ENCODE data around the gene DICER1. TPM values are rescaled to one million over a fixed set of nuclear protein-coding genes. Genes with fewer than 3 reads are reported as not detected.

The DICER1 gene
- total and polyA plus RNA-seq, 9 of the 15 experiments (the other 6 are each of a cell fraction or from before 2014, with no cell fraction given), result 2.5 to 23.2 (median 12.4) TPM

DNA sequence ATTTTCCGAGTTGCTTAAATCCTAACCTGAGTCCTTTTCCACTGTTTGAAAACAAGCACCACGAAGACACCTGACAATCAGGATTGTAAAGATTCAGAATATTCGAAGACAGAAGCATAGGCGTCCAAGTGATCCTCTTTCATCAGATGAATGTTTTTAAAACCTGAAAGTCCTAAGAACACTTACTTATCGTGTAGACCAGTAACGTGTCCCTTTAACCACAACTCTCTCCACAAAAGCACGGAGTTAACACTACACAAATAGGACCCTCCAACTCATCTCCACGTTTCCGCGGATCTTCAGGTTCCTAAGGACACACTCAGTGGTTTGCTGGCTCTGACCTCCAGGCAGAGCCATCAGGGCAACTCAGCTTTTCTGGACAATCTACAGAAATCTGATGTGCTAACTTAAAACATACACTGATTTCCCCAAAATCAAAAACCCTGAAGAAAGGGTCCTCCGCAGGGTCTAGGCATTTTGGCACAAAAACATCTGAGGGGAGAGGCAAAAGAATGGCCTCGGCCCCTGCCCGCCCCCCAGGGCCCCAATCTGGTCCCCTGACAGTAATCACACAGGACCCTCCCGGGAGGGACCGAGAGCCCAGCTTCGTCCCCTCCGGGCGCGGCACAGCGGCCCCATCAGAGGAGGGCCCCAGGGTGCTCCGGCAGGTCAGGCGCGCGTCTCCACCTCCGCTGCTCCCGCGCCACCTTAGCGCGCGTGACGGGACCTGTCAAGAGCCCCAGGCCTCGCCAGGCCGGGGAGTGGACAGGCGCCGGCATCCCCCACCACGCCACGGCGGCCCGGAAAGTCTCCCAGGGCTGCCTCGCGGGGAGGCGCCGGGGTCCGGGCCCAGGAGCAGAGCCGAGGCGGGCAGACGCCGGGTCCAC is 925 bp downstream of the DICER1 start:
- H3K4me3 ChIP-seq, result peak overlapping the region; percentile 53
- H3K9ac ChIP-seq (ENCODE audit: insufficient read depth in 1 of 2, low read depth in 2 of 2, low read length in 2 of 2), result peak overlapping the region; percentile 84 to 85
- BruUV-seq (replicated peaks), result no TSS peak
- ChIA-PET POLR2A (interaction anchor here (0.6 to 1.9 kb wide), 4 partner anchors 13 to 322 kb away, joined by 4 read pairs; no protein-coding TSS in a partner anchor), CTCF (ENCODE audit: low intra/inter-chr PET ratio) (interaction anchor here (0.6 kb wide), 1 partner anchor 1747 kb away, joined by 4 read pairs; no protein-coding TSS in a partner anchor)
- H2AFZ ChIP-seq (ENCODE audit: low read depth, low read length), result peak overlapping the region; percentile 70
- peak overlapping the region; percentile 69 for H3K4me2 ChIP-seq (ENCODE audit: insufficient read depth, low read length)
- no peak for FAIRE-seq
- H3K27ac ChIP-seq (ENCODE audit: extremely low read depth, low read depth, low read length), result peak overlapping the region; percentile 67; the same call in 1 of the 3 replicates
- ATAC-seq, result peak; percentile 53
- under 1% methylated on average over 26 of the region's 48 CpGs for WGBS (ENCODE audit: insufficient coverage, low coverage, missing lambda C conversion rate)
- peaks cover 38% of the 10 kb centered on the region for H3K79me2 ChIP-seq (ENCODE audit: control insufficient read depth, insufficient read depth, low read length)
- intact Hi-C loops (cut with micrococcal nuclease), result no loop called here
- H3K36me3 ChIP-seq (ENCODE audit: control insufficient read depth, insufficient read depth, low read length), result no peaks in the 10 kb centered on the region
- no peaks in the 10 kb centered on the region for H4K20me1 ChIP-seq (replicated peaks; ENCODE audit: control insufficient read depth, insufficient read depth, low read length)
- peaks cover 11 to 17% of the 10 kb centered on the region in 2 experiments; a peak in 3 of 5 replicates for H3K4me1 ChIP-seq (replicated peaks in 1 of 2; ENCODE audit: control insufficient read depth in 2 of 2, insufficient read depth in 2 of 2, low read length in 2 of 2)
- peak in 2 of 4 experiments; percentile 17 to 34 for DNase-seq (ENCODE audit: extremely low read depth in 1 of 4, low spot score in 3 of 4)
- no peaks in the 10 kb centered on the region for H3K27me3 ChIP-seq (ENCODE audit: control insufficient read depth in 2 of 2, insufficient read depth in 2 of 2, low read length in 2 of 2)
- in situ Hi-C loops (cut with MboI), result no loop called here
- H3K9me1 ChIP-seq (ENCODE audit: control insufficient read depth, insufficient read depth, low read length), result no peaks in the 10 kb centered on the region
- H3K9me3 ChIP-seq (replicated peaks; ENCODE audit: control insufficient read depth, insufficient read depth, low read depth, low read length), result no peaks in the 10 kb centered on the region
- TF ChIP-seq MGA (IDR thresholded peaks at IDR 0.05), result peak; percentile 14; the same call in 1 of the 2 replicates
- no peak for TF ChIP-seq ZBTB11 (CRISPR knock-in tag; IDR thresholded peaks at IDR 0.05)
- peak; percentile 74 to 76 for TF ChIP-seq KDM1A (IDR thresholded peaks at IDR 0.05)
- TF ChIP-seq HMGN3 (IDR thresholded peaks at IDR 0.05; ENCODE audit: borderline replicate concordance, extremely low read depth, insufficient read length, low read depth, low read length), result peak; percentile 1

All from K562 (cell line).